Measurements from ENCODE around the gene FAM50A.

Gene FAM50A

GRCh38 chrX:154440623-154441357 lies 3.2 kb upstream of the FAM50A start:
- DNase-seq = no peak

- no peak for DNase-seq
Observed at GRCh38 chrX:154441564-154441963, 2.4 kb upstream of the FAM50A start.

GRCh38 chrX:154441984-154442707 lies 1.8 kb upstream of the FAM50A start:
- DNase-seq = no peak

- no peak for DNase-seq
Observed at GRCh38 chrX:154443479-154443910, 446 bp upstream of the FAM50A start.

GRCh38 chrX:154444755-154445246 lies 860 bp downstream of the FAM50A start:
- DNase-seq = no peak

GRCh38 chrX:154445776-154446175 lies 1.8 kb downstream of the FAM50A start:
- DNase-seq = no peak

- no peak for DNase-seq
Observed at GRCh38 chrX:154446430-154446829, 2.5 kb downstream of the FAM50A start.

GRCh38 chrX:154448484-154448883 lies 4.5 kb downstream of the FAM50A start:
- no peak for DNase-seq

- DNase-seq = no peak
Observed at GRCh38 chrX:154449618-154450017, 5.7 kb downstream of the FAM50A start.

- DNase-seq = no peak
Observed at GRCh38 chrX:154450312-154450711, 6.4 kb downstream of the FAM50A start.

GRCh38 chrX:154452823-154453222 lies 8.9 kb downstream of the FAM50A start:
- DNase-seq = no peak

- peak; percentile 30 for DNase-seq
Observed at GRCh38 chrX:154457491-154458115, 13.7 kb downstream of the FAM50A start.

GRCh38 chrX:154458116-154458953 lies 14.4 kb downstream of the FAM50A start, which contains the start of gene PLXNA3:
Gene PLXNA3 (plus strand): TSS chrX:154458281. CDS start chrX:154460184, 1,903 bp downstream.
- peak; percentile 48 for DNase-seq

GRCh38 chrX:154458954-154459778 lies 15.2 kb downstream of the FAM50A start:
- DNase-seq = peak; percentile 4

- DNase-seq = no peak
Observed at GRCh38 chrX:154459832-154460231, 15.9 kb downstream of the FAM50A start.

GRCh38 chrX:154460326-154460725 lies 16.4 kb downstream of the FAM50A start:
- no peak for DNase-seq

- DNase-seq = no peak
Observed at GRCh38 chrX:154462396-154462795, 18.5 kb downstream of the FAM50A start.

GRCh38 chrX:154463611-154464220 lies 19.8 kb downstream of the FAM50A start:
- no peak for DNase-seq

- no peak for DNase-seq
Observed at GRCh38 chrX:154464806-154465365, 20.9 kb downstream of the FAM50A start.

- DNase-seq = no peak
Observed at GRCh38 chrX:154465601-154466000, 21.7 kb downstream of the FAM50A start.

- no peak for DNase-seq
Observed at GRCh38 chrX:154466036-154466435, 22.1 kb downstream of the FAM50A start.
